A204.1 (cell line): ENCODE results near the gene MAGI2.

Source experiments
- FAIRE-seq: peaks from 2 replicates; lab custom pipeline; 2012; peaks lifted over from hg19 to GRCh38; lab: Jason Lieb, UNC

MAGI2 gene

GRCh38 chr7:79376299-79377025, 77.0 kb downstream of the MAGI2 start:
- FAIRE-seq = no peak

GRCh38 chr7:79361214-79361613, 92.3 kb downstream of the MAGI2 start:
- no peak for FAIRE-seq

GRCh38 chr7:79359827-79360226, 93.6 kb downstream of the MAGI2 start:
- FAIRE-seq = no peak

GRCh38 chr7:79357101-79357500, 96.4 kb downstream of the MAGI2 start:
- FAIRE-seq = no peak

DNA sequence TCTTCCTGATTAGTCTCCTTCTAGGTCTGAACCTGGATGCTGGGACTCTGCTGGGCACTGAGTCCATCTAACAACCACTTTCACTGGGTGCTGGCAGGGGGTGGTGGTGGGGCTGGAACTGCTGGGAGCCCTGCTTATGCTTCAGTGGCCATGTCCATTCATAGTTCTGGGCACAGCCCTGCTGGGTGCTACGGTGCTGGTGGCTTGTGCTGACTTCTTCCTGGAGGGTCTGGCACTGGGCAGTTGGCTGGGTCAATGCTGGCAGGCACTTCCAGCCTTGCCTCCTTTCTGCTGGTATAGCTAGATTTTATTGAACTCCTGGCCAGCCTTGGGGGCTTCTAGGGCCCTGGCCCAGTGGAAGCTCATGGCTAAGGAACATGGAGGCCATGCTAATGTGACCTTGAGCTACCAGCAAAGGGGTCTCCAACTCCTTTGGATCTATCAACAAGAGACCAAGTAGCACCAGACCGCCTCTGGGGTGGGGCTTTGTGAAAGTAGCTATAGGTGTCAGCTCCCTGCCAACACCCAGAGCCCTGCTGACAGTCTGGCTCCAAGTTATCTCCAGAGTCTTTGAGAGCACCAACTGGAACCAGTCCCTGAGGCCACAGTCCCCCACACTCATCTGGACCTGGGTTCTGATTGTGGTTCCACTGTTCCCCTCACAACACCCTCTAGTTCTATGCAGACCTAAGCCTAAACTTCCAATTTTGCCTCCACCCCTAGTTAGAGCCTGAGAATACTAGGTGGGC, 99.6 kb downstream of the MAGI2 start:
- FAIRE-seq = no peak

DNA sequence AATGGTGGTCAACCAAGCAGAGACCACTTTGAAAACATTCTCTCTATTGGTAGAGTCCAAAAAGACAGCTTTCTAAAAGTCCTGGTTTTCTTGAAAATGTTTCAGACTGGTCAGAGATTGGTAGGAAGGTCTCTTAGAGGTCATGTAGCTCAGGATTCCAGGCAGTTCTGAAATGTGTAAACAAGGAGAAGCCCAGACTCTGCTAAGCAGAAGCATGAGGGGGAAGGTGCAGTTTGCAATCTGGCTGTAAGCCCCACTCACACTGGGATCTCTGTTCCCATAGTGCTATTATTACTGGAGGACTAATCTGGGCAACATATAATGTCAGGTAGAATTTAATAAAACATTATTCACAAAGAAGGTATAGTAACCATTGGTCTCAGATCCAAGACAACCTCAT, 101.1 kb downstream of the MAGI2 start:
- FAIRE-seq = no peak

- FAIRE-seq = no peak
These were observed 106.1 kb downstream of the MAGI2 start for GRCh38 chr7:79347351-79347750.

GRCh38 chr7:79341902-79342301, 111.6 kb downstream of the MAGI2 start:
- FAIRE-seq = no peak

GRCh38 chr7:79340212-79340611, 113.3 kb downstream of the MAGI2 start:
- FAIRE-seq = no peak

DNA sequence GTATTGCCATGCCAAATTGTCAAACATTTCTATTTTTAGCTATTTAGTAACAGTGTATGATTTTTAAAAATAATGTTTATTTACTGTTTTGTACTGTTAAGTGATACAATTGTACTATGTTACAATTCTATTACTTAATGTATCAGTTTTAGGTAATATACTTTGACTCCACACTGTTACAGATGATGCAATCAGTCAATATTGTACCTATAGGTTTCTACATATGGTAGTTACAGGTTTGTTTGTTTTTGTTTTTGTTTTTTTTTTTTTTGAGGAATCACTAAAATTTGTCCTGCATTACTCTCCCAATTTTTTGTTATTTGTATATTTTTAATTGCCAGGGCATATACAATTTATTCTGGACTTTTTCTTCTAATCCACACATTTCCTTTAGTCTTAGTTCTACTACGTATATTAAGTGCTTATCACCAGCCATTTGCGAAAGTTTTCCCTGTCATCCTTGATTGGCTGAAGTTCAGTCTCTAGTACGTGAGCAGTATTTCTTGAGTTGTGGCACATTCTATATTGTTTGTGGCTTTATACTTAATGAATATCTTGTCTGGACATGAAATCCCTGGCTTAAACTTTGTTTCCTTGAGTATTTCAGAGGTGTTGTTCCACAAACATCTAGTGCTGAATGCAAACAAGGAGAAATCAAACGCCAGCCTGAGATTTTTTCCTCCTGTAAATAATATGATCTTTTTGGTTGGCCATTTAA, 114.1 kb downstream of the MAGI2 start:
- no peak for FAIRE-seq

DNA sequence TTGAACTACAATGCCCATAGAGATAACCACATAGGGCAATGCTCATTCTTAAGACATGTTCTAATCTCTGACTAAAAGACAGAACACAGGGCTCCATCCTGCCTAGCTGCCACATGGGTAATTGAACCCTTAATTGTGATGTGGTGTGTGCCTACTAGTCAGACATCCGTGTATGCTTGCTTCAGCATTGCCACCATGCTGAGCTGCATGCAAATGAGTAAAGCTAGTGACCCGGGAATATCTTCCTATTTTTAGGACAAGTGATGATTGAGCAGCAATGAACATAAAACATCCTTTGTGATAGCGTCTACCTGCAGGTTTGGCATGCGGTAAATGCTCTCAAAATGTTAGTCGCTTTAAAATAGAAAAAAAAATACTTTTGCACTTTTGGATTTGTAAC, 115.8 kb downstream of the MAGI2 start:
- no peak for FAIRE-seq

GRCh38 chr7:79334841-79335240, 118.6 kb downstream of the MAGI2 start:
- no peak for FAIRE-seq

- FAIRE-seq = no peak
These were observed 119.1 kb downstream of the MAGI2 start for GRCh38 chr7:79334334-79334733.

- FAIRE-seq = no peak
These were observed 121.4 kb downstream of the MAGI2 start for GRCh38 chr7:79332091-79332490.

- FAIRE-seq = no peak
These were observed 124.0 kb downstream of the MAGI2 start for GRCh38 chr7:79329464-79329863.

DNA sequence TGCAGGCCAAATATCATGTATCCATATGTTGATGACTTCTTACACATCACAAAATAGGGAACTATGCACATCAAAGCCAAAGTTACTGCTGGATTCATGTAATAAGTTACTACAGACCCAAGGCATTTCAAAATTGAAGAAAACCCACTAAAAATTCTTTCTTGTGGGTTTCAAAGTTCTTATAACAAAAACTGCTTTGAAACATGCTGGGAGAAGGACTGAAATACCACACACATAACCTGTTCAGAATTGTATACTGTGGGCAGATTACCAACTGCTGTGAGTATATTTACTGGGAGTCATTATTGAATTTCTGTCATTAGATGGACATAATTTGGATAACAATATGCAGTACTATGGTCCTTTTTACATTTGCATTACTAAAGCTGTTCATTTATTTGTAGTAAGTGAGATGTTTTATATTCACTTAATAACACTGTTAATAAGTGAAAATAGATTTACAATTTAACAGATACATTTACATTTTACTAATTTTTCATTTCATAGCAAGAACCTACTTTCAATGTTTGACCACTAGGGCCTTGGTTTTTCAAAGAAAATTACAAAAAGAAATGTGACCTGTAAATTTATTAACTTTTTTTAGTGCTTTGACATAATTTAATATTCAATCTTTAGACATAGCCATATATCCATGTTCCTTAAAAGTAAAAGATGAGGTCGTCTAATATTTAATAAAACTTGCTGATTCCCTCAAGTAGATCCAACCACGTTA, 132.6 kb downstream of the MAGI2 start:
- peak; percentile 34 for FAIRE-seq

DNA sequence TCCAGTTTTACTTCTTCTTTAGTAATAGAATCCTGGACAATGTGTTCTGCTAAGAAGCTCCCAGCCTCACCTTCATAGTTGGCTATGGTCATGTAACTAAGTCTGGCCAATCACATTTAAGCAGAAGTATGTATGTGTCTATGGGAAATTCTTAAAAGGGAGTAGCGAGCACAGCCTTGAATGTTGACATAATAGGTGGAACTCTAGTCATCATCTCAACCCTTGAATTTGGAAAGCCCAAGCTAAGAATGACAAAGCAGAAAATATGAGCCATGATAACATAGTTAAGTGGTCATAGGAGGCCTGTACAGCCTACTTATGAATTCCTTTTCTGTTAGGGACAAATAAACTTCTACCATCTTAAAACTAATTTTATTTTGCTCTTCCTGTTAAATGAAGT, 134.1 kb downstream of the MAGI2 start:
- no peak for FAIRE-seq

- FAIRE-seq = no peak
These were observed 135.7 kb downstream of the MAGI2 start for GRCh38 chr7:79317728-79318127.

DNA sequence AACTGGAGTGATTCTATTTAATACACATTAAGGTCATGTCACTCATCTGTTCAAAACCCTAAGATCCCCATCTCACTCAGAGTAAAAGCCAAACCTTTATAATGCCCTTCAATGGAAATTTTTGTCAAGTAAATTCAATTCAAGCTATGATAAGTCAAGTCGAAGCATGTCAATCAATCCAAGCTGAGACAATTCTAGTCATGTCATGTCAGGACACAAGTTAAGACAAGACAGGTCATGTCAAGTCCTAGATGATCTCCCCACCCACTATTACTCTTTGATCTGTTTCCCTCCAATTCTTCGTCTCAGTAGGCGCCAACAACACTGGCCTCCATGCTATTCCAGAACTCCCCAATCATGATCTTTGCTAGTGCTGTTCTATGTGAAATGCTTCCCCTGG, 141.4 kb downstream of the MAGI2 start:
- no peak for FAIRE-seq

DNA sequence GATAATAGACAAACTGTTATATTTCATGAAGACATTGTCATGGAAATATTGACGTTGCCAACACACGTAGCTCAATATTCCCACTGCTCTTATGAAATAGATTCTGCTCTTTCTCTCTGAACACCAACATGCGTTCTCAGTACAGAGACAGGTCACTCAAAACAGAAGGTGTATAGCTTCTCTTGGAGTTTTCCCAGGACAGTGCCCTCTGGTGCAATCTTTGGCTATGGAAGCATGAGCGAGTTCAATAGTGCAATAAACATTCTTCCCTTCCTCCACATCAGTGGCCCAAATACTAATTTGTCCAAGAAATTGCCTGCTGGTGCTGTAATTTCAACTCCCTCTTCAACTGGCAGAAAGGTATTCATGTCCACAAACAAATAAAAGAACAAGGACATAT, 145.3 kb downstream of the MAGI2 start:
- FAIRE-seq = no peak

GRCh38 chr7:79307376-79307775, 146.1 kb downstream of the MAGI2 start:
- no peak for FAIRE-seq

DNA sequence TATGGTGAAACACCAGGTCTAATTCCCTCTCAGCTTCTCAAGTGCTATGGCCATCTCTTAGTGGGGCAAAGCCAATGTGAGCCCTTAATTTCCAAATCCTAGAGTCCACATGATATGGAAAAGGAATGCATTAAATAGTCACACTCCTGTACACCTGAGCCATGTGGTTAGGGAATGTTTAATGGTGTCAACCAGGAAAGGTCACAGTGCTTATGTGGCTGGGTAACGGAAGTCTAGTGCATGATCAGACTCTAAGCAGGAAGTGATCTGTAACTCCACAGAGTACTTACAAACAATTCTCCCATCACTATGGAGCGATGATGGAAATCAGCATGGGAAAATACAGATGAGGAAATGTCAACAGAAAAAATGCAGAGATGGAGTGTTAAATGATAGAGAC, 148.8 kb downstream of the MAGI2 start:
- no peak for FAIRE-seq

GRCh38 chr7:79302293-79302692, 151.2 kb downstream of the MAGI2 start:
- no peak for FAIRE-seq
